Muscle of leg (tissue), 11 donors: ENCODE measurements around the gene KRTAP5-7. TPM values are rescaled to one million over a fixed set of nuclear protein-coding genes. Genes with fewer than 3 reads are reported as not detected.

Experiments
- DNase-seq: peaks from one replicate; pipeline ENCODE4 v3.0.0; 2013
- H3K27ac ChIP-seq: one replicate; pipeline ENCODE4 v1.5.1; 2013; ENCODE audit warnings: mild to moderate bottlenecking, low read length, control low read depth
- H3K27me3 ChIP-seq: one replicate; pipeline ENCODE4 v1.6.1; 2013; ENCODE audit warnings: low read length; ENCODE audit not compliant: control insufficient read depth, insufficient read depth
- H3K36me3 ChIP-seq: one replicate; pipeline ENCODE4 v1.6.1; 2013; ENCODE audit warnings: low read length; ENCODE audit not compliant: control insufficient read depth, insufficient read depth
- H3K4me1 ChIP-seq: one replicate; pipeline ENCODE4 v1.6.1; 2013; ENCODE audit warnings: low read length; ENCODE audit not compliant: control insufficient read depth, insufficient read depth
- H3K4me3 ChIP-seq: one replicate; pipeline ENCODE4 v1.5.1; 2013; ENCODE audit warnings: low read length, control low read depth
- H3K9me3 ChIP-seq: replicated peaks from 2 replicates; pipeline ENCODE4 v1.6.1; 2013; ENCODE audit warnings: low read depth, low read length; ENCODE audit not compliant: control insufficient read depth
- WGBS: methylation state at CpG from one replicate; pipeline ENCODE4 v1.1.5; 2013; ENCODE audit warnings: missing lambda C conversion rate; ENCODE audit not compliant: insufficient coverage; 5-methylcytosine and 5-hydroxymethylcytosine counted together
- polyA plus RNA-seq, 8 donors: library from polyadenylated mRNA; unstranded; fragments of 120-200 nt; gene quantifications; one replicate each; pipeline versions ENCODE4 v1.2.1 to v1.2.3, GENCODE V29; 2013; ENCODE audit warnings: inconsistent platforms in 1 of 8, low replicate concordance in 1 of 8; ENCODE audit not compliant: insufficient read length in 8 of 8, insufficient read depth in 1 of 8
- total RNA-seq: library from RNA; stranded (reverse); fragments of 120-200 nt; gene quantifications from one replicate; pipeline ENCODE4 v1.2.4, GENCODE V29; 2013

KRTAP5-7 gene
- total and polyA plus RNA-seq, 9 donors: 0.09 to 0.24 TPM; not detected in 7

- Histone ChIP-seq H3K4me1 (peaks cover 12% of the 10 kb centered on the region), H3K4me3 (no peak overlapping the region), H3K9me3 (peaks cover 6% of the 10 kb centered on the region), H3K27ac (no peak overlapping the region), H3K36me3 (peaks cover 9% of the 10 kb centered on the region), H3K27me3 (no peaks in the 10 kb centered on the region)
- no CpG with 5 or more reads among the region's 2 CpGs for WGBS
- no peak for DNase-seq
Measured at GRCh38 chr11:71505001-71505400, 22.1 kb upstream of the KRTAP5-7 start.

GRCh38 chr11:71505781-71506180 lies 21.3 kb upstream of the KRTAP5-7 start:
- Histone ChIP-seq H3K27ac (no peak overlapping the region), H3K4me1 (peaks cover 6% of the 10 kb centered on the region), H3K36me3 (peaks cover 9% of the 10 kb centered on the region), H3K9me3 (peaks cover 13% of the 10 kb centered on the region), H3K4me3 (no peak overlapping the region), H3K27me3 (no peaks in the 10 kb centered on the region)
- DNase-seq: no peak
- 61% methylated on average over 8 of the region's 9 CpGs for WGBS

DNA sequence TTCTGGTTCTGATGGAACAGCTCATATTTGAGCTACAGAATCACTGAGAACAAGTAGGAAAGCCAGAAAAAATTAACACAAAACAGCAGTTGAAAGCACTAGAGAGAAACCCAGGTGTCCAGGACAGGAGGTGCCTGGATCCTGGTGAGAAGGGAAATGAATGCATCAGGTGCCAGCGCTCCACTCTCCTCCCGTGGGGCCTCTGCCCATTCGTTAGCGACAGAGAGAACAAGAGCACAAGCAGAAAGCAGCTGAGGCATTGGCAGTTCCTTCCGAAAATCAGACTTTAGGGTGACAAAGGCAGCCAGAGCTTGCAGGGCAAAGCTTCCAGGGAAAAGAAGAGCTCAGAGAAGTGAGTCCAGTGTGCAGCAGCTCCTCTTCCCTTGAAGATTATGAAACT lies 20.0 kb upstream of the KRTAP5-7 start:
- WGBS: 93% methylated on average over 5 of the region's 5 CpGs
- H3K27me3 ChIP-seq: no peaks in the 10 kb centered on the region
- H3K36me3 ChIP-seq: peaks cover 1% of the 10 kb centered on the region
- H3K4me3 ChIP-seq: no peak overlapping the region
- no peak overlapping the region for H3K27ac ChIP-seq
- no peak for DNase-seq
- H3K4me1 ChIP-seq: no peaks in the 10 kb centered on the region
- peaks cover 15% of the 10 kb centered on the region for H3K9me3 ChIP-seq

DNA sequence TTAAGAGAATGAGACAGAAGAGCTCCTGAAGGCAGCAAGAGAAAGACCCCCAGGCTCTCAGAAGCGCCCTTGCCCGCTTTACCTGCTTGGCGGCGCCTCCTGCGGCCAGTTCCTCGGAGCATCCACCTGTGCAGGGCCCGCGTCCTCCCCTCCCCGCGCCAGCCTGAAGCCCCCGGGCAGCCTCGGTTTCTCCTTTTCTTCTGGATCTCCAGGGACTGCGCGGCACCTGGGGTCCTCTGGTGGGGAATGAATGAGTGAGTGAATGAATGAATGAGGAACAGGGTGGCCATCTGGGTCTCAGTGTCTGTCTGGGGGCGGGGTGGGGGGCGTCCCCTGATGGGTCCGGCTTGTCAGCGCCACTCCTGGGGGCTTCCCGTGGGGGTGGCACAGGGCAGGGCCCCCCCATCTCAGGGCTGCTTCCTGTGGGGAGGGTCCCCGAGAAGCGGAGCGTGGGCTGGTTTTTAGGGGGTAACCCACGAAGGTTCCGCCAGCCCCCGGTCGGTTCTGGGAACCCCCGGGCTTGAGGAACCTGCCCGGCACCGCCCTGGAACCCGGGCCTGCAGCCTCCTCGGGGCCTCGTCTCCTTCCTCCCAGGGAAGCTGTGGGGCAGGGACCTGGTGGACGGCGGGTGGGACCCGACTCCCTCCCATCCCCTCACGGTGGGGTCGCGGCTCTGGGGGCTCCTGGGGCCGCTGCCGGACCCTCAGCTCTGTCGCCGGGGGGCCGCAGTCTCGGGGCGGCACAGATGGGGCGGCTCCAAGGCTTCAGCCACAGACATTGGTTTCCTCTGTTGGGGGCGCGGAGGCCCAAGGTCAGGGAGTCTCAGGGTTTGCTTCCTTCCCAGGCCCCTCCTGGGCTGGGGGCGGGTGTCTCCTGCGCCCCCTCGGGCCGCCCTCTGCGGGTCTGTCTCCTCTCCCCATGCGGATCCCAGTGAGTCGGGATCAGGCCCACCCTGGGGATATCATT lies 8.3 kb upstream of the KRTAP5-7 start:
- H3K36me3 ChIP-seq: no peaks in the 10 kb centered on the region
- no peak overlapping the region for H3K27ac ChIP-seq
- H3K27me3 ChIP-seq: no peaks in the 10 kb centered on the region
- H3K4me1 ChIP-seq: peaks cover 11% of the 10 kb centered on the region
- no peak overlapping the region for H3K4me3 ChIP-seq
- no peak for DNase-seq
- no peaks in the 10 kb centered on the region for H3K9me3 ChIP-seq
- WGBS: 91% methylated on average over 46 of the region's 55 CpGs

DNA sequence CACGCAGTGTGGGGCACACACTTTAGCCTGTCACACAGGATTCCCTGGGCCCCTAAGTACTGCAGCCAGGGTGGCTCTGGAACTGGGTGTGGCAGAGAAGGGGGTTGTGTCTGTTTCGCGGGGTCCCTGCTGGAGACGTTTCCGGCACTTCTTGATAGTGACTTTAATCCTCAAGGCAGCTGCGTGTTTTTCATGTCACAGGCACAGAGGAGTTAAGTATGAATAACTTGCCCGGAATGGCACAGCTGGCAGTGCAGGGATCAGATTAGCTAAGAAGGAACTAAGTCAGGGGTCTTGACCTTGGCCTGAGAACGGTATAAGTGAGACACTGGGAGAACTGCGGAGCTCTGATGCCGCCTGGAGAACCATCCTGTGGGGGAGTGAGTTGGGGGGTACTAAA lies 7.5 kb upstream of the KRTAP5-7 start:
- Histone ChIP-seq H3K36me3 (no peaks in the 10 kb centered on the region), H3K9me3 (no peaks in the 10 kb centered on the region), H3K27me3 (no peaks in the 10 kb centered on the region), H3K27ac (no peak overlapping the region), H3K4me1 (peaks cover 11% of the 10 kb centered on the region), H3K4me3 (no peak overlapping the region)
- DNase-seq: peak; percentile 23
- WGBS: 61% methylated on average over 9 of the region's 10 CpGs

DNA sequence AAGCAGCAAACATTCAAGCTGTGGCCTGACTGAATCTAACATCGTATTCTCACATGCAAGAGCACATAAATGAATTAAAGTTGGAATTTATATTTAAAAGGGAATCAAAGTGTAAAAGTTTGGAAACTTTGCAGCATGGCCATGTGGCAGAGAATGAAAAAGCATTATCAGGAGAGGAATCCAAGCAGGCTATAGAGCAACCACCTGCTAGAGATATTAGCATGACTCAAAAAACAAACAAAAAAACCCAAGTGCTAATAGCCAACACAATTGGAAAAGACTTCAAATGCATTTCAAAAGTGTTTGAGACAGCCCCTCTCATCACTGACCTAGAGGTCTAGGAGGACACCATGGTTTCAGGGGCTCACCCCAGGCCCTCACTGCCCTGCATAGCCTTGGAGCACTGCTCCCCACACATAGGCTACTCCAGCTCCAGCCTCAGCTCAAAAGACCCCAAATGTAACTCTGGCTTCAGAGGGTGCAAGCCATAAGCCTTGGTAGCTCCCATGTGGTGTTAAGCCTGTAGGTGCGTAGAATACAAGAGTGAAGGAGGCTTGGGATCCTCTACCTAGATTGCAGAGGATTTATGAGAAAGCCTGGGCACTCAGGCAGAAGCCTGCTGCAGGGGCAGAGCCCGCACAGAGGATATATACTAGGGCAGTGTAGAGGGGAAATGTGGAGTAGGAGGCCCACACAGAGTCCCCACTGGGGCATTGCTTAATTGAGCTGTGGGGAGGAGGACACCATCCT lies 1.7 kb upstream of the KRTAP5-7 start:
- Histone ChIP-seq H3K27me3 (no peaks in the 10 kb centered on the region), H3K27ac (no peak overlapping the region), H3K4me1 (no peaks in the 10 kb centered on the region), H3K36me3 (no peaks in the 10 kb centered on the region), H3K4me3 (no peak overlapping the region), H3K9me3 (no peaks in the 10 kb centered on the region)
- no peak for DNase-seq
- 64% methylated on average over 2 of the region's 3 CpGs for WGBS

DNA sequence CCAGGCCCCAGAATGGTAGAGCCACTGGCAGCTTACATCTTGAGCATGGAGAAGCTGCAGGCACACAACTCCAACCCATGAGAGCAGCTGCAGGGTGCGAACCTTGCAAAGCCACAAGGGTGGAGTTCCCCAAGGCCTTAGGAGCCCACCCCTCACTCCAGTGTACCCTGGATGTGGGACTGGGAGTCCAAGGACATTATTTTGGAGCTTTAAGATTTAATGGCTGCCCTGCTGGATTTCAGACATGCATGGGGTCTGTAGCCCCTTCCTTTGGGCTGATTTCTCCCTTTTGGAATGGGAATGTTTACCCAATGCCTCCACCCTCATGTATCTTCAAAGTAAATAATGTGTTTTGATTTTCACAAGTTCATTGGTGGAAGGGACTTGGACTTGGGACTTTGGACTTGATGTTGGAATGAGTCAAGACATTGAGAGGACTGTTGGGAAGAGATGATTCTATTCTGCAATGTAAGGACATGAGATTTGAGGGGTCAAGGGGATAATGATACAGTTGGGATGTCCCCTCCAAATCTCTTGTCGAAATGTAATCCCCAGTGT lies 1.1 kb upstream of the KRTAP5-7 start:
- H3K27ac ChIP-seq: no peak overlapping the region
- H3K27me3 ChIP-seq: no peaks in the 10 kb centered on the region
- no peaks in the 10 kb centered on the region for H3K36me3 ChIP-seq
- H3K4me1 ChIP-seq: no peaks in the 10 kb centered on the region
- DNase-seq: no peak
- no peaks in the 10 kb centered on the region for H3K9me3 ChIP-seq
- WGBS: 73% methylated on average over 1 of the region's 2 CpGs
- H3K4me3 ChIP-seq: no peak overlapping the region

GRCh38 chr11:71527576-71528210 lies 626 bp downstream of the KRTAP5-7 start:
- Histone ChIP-seq H3K27me3 (no peaks in the 10 kb centered on the region), H3K4me1 (no peaks in the 10 kb centered on the region), H3K4me3 (no peak overlapping the region), H3K9me3 (no peaks in the 10 kb centered on the region), H3K36me3 (no peaks in the 10 kb centered on the region), H3K27ac (no peak overlapping the region)
- WGBS: 81% methylated on average over 5 of the region's 6 CpGs
- DNase-seq: peak; percentile 10

DNA sequence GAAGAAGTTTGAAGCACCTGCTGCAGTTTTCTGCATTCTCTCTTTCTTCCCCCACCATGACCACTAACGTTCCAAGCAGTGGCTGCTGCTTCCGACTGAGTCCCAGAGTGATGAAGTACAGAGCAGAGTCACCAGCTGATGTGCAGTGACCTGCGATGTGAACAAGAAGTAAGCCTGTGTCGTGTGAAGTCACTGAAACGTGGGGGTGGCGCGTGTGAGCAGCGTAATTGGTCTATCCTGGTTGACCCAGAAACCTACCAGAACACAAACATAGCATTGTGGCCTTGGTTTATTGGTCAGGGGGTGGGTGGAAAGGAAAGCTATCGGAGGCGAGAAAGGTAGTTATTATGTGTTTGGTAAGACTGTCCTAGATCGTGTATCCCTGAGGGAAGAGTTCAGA lies 3.5 kb downstream of the KRTAP5-7 start:
- Histone ChIP-seq H3K4me3 (no peak overlapping the region), H3K9me3 (no peaks in the 10 kb centered on the region), H3K36me3 (no peaks in the 10 kb centered on the region), H3K4me1 (no peaks in the 10 kb centered on the region), H3K27ac (no peak overlapping the region), H3K27me3 (no peaks in the 10 kb centered on the region)
- WGBS: 100% methylated on average over 1 of the region's 11 CpGs
- DNase-seq: no peak
